Midbrain (tissue), 1 donor: Measurements from ENCODE around the gene CWC15.
A peak's percentile ranks its signal among the peaks of the same experiment; 100 is the strongest.
"Not testable (repeated sequence)": the region's sequence is repeated elsewhere in the genome, so short reads cannot be mapped to it uniquely, and the experiment has no call there.

ENCODE experiments used
- DNase-seq: peaks from one replicate; lab custom pipeline; 2025; lab: John Stamatoyannopoulos, UW

The CWC15 gene

GRCh38 chr11:94973099-94973968, at the start of gene CWC15, which contains the start of gene KDM4D:
CWC15 (minus strand) TSS chr11:94973556; CDS start chr11:94972185, 1,371 bp downstream.
KDM4D (plus strand) TSS chr11:94973709; CDS start chr11:94997373, 23,664 bp downstream.
- DNase-seq, result peak; percentile 98

- not testable (repeated sequence) for DNase-seq
These were observed 48.1 kb upstream of the CWC15 start for GRCh38 chr11:95021468-95021867.

GRCh38 chr11:95016139-95016538, 42.8 kb upstream of the CWC15 start:
- no peak for DNase-seq

- DNase-seq, result no peak
These were observed 40.9 kb upstream of the CWC15 start for GRCh38 chr11:95014184-95014821.

GRCh38 chr11:95011376-95011775, 38.0 kb upstream of the CWC15 start:
- no peak for DNase-seq

GRCh38 chr11:95005642-95006041, 32.3 kb upstream of the CWC15 start:
- DNase-seq, result no peak

GRCh38 chr11:95003716-95004115, 30.4 kb upstream of the CWC15 start:
- no peak for DNase-seq

- DNase-seq, result no peak
These were observed 24.9 kb upstream of the CWC15 start for GRCh38 chr11:94998285-94998684.

GRCh38 chr11:94997437-94997836, 24.1 kb upstream of the CWC15 start:
- DNase-seq, result no peak

- DNase-seq, result no peak
These were observed 20.1 kb upstream of the CWC15 start for GRCh38 chr11:94993400-94993943.

GRCh38 chr11:94988748-94989147, 15.4 kb upstream of the CWC15 start:
- no peak for DNase-seq

- no peak for DNase-seq
These were observed 14.0 kb upstream of the CWC15 start for GRCh38 chr11:94987378-94987777.

- no peak for DNase-seq
These were observed 2.2 kb upstream of the CWC15 start for GRCh38 chr11:94975599-94975998.

GRCh38 chr11:94974178-94974577, 822 bp upstream of the CWC15 start:
- no peak for DNase-seq

GRCh38 chr11:94972700-94973098, 657 bp downstream of the CWC15 start:
- DNase-seq, result no peak

- DNase-seq, result no peak
These were observed 4.9 kb downstream of the CWC15 start for GRCh38 chr11:94968334-94968958.

- no peak for DNase-seq
These were observed 8.4 kb downstream of the CWC15 start for GRCh38 chr11:94964934-94965333.

- no peak for DNase-seq
These were observed 12.1 kb downstream of the CWC15 start for GRCh38 chr11:94961255-94961654.

GRCh38 chr11:94960488-94960887, 12.9 kb downstream of the CWC15 start:
- no peak for DNase-seq

GRCh38 chr11:94959179-94959578, 14.2 kb downstream of the CWC15 start:
- DNase-seq, result no peak

- DNase-seq, result no peak
These were observed 15.1 kb downstream of the CWC15 start for GRCh38 chr11:94958121-94958696.

- DNase-seq, result no peak
These were observed 16.4 kb downstream of the CWC15 start for GRCh38 chr11:94956963-94957362.
